GM21529 (cell line): Measurements from ENCODE around the gene NSUN4.
"Not testable (repeated sequence)": the region's sequence is repeated elsewhere in the genome, so short reads cannot be mapped to it uniquely, and the experiment has no call there.

Source experiments
- ATAC-seq: cut with Tn5 transposase; IDR thresholded peaks from one replicate; pipeline ENCODE4 v1.9.1; 2021; ENCODE audit not compliant: unreplicated experiment

NSUN4 gene

GRCh38 chr1:46364612-46365011, 24.0 kb downstream of the NSUN4 start:
- ATAC-seq = no peak

DNA sequence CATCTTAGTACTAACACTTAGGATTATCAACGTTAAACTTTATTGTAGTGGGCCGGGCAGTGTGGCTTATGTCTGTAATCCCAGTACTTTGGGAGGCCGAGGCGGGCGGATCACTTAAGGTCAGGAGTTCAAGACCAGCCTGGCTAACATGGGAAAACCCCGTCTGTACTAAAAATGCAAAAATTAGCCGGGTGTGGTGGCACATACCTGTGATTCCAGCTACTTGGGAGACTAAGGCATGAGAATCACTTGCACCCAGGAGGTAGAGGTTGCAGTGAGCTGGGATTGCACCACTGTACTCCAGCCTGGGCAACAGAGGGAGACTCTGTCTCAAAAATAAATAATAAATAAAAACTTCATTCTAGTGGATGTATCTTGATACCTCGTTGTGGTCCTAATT, 25.2 kb downstream of the NSUN4 start:
- ATAC-seq = not testable (repeated sequence)

GRCh38 chr1:46367072-46367471, 26.5 kb downstream of the NSUN4 start:
- no peak for ATAC-seq

DNA sequence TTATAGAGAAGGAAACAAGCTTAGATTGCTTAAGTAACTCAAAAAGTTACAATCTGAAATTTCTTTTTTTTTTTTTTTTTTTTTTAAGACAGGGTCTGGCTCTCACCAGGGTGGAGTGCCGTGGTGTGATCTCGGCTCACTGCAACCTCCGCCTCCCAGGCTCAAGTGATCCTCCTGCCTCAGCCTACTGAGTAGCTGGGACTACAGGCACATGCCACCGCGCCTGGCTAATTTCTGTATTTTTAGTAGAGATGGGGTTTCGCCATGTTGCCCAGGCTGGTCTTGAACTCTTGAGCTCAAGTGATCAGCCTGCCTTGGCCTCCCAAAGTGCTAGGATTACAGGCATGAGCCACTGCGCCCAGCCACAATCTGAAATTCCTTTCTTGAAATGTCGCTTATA, 27.1 kb downstream of the NSUN4 start:
- ATAC-seq = not testable (repeated sequence)

DNA sequence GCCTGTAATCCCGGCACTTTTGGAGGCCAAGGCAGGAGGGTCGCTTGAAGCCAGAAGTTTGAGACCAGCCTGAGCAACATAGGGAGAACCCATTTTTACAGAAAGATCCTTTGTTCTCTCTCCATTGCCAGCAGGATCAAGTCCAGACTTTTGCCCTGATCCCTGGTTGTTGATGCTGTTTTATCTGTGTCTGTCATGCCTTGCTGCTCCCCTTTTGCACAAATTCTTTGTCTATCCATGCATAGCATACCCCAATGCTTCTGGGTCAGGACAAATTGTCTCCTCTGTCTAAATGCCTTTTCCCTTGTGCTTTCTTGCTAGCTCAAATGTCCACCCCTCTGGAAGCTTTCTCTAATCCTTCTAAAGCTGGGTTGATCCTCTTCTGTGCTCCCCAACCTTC, 28.2 kb downstream of the NSUN4 start:
- no peak for ATAC-seq

DNA sequence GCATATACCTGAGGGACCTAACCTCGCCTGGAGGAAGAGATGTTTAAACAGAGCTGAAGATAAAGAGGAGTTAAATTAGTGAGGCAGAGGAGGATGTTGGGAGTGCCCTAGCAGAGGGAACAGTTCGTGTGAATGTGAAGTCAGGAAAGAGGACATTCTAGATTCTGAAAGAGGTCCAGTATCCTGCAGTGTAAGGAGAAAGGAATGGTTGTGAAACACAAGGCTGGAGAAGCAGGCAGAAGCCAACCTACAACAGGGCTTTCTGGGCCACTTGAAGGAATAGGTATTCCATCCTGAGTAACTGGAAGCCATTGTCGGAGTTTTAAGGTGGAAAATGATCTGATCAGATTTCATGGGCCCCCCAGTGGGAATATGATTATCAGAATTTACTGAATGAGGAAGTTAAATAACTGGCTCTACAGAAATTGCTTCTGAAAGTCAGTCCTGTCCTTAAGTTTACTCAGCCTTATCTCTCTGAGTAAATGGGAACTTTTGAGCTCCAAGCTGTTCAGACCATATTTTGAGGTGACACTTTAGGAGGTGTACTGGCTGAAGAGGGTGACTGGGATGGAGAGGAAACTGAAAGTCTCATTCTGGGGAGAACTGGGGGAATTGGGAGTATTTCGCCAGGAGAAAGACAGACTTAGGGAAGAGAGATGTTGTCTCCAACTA, 29.1 kb downstream of the NSUN4 start:
- no peak for ATAC-seq

DNA sequence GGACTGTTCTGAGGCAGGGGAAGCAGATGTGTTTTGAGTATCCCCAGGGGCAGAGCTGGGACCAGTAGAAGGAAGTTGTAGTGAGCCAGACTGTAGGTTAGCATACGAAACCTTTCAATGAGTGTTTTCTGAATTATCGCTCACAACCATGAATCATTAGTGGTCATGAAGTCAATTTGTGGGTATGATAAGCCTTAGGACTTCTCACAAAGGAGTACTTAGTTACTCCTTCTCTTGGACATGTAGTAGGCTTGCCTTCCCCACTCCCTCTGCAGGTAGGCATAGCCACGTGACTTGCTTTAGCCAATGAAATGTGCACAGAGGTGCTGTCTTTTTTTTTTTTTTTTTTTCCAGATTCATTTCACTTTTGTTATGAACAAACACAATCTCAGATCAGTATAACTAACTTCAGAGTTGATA, 29.6 kb downstream of the NSUN4 start:
- ATAC-seq = no peak

DNA sequence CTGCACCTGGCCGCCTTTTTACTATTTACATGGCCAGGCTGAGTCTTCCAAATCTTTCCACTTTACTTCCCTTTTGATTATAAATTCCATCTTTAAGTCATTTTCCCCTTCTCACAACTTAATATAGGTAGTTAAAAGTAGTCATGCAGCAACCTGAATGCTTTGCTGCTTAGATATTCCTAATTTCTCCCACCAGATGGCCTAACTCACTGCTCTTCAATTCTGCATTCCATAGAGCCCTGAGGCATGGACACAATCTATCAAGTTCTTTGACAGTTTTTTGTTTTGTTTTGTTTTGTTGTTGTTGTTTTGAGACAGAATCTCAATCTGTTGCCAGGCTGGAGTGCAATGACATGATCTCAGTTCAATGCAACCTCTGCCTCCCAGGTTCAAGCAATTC, 31.8 kb downstream of the NSUN4 start:
- no peak for ATAC-seq

DNA sequence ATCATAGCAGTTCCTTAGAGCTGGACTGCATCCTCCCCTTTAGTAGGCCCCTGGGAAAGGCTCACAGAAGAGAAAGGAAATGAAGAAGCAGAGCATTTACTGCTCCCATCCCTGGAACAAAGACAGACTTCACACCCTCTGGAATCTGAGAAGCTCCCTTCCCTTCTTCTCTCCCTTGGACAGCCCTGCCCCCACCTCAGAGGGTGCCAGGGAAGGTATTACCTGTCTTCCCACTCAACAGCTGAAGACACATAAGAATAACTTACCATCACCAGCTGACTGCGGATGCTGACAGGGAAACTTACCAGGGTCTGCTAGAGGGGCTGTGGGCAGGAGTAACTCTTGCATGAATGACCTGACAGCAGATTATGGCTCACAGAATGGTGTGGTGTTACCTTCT, 39.4 kb downstream of the NSUN4 start:
- no peak for ATAC-seq

DNA sequence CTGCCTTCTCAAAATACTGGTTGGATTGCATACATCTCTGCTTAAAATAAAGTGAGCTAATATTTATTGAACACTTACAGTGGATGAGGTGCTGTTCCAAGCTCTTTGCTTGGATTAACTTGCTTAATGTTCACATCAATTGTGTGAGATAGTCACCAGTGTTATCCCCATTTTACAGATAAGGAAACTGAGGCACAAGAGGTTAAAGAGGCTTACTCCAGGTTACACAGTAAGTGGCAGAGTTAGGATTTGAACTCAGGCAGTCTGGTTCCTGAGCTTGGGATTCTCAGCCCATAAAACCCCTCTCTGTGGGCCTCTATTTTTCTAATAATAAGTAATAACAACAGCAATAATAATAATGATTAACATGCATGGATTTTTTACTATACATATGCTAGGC, 39.9 kb downstream of the NSUN4 start:
- ATAC-seq = no peak

GRCh38 chr1:46393510-46393909, 52.9 kb downstream of the NSUN4 start:
- no peak for ATAC-seq

DNA sequence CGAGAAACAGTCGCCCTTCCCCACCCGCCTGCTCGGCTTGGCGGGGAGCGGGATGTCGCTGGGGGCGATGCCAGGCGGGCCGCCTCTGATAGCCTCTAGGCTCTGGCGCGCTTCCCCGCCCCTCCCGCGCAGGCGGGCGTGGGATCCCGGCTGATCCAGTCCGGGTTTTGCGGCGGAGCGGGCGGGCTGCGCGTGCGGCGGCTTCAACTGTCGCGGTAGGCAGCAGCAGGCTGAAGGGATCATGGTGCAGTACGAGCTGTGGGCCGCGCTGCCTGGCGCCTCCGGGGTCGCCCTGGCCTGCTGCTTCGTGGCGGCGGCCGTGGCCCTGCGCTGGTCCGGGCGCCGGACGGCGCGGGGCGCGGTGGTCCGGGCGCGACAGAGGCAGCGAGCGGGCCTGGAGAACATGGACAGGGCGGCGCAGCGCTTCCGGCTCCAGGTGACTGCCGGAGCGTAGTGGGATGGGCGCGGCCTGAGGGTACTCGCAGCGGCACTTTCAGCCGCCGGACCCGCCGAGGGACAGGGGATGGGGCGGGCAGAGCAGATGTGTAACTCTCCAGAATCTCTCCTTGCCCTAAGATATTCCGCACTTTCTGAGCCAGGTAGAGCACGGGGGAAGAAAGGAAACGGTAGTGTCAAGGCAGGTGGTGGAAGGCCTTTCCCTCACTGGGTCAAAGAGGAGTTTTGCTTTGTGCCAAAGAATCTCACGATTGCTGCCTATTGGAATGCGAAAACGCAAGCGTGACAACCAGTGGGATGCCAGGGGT, 53.7 kb downstream of the NSUN4 start, which contains the start of gene FAAH:
Gene FAAH, plus strand, starts transcription at position 210 of the 764 bp plus-strand sequence. Its CDS starts 32 bp downstream, at position 242.
- ATAC-seq = no peak

DNA sequence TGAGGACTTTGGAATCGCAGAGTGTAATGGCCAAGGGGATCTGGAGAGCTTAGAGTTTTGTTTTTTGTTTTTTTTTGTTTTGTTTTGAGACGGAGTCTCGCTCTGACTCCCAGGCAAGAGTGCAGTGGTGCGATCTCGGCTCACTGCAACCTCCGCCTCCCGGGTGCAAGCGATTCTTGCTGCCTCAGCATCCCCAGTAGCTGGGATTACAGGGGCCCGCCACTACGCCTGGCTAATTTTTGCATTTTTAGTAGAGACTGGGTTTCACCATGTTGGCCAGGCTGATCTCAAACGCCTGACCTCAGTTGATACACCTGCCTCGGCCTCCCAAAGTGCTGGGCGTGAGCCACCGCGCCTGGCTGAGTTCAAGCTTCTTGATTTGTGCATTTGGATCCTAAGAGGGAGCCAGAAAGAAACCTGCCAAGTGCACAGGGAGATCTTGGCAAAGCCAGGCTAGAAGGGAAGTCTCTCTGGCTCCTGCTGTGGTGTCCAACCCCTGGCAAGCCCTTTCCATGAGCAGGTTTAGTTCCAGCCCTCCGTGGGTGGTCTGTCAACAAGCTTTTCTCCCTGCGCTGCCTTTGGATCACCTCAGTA, 54.4 kb downstream of the NSUN4 start:
- no peak for ATAC-seq

DNA sequence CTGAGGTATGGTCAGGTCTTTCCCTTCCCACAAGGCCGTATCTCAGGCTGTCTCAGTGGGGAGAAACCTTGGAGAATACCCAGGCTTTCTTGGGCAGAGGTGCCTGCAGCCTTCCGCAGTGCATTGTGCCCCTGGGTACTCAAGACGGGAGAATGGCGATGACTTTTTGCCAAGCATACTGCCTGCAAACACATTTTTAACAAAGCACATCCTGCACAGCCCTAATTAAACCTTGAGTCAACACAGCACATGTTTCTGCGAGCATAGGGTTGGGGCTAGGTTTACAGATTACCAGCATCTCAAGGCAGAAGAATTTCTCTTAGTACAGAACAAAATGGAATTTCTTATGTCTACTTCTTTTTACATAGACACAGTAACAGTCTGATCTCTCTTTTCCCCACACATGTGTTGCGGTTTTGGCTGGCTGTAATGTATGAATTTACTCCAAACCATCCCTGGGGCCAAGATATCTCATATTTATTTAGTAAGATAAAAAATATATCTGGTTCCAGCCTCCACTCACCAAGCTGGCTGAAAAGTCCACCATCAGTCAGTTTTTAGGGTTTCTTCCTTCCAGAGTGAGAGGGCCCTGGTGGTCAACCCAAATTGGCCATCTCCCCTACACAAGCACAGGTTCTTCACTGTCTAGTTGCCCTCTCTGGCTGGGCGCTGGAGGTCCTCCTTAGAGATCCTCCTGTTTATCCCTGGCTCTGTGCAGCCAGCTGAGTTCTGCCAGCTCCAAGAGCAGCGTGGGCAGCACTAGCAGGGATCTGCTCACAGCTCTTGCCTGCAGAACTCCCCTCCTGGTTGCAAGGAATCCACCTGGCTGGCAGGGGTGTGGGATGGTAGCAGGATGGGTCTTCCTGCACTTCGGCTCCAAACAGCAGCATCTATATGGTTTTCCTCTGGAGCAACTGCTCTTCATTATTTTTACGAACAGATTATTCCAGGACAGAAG, 56.1 kb downstream of the NSUN4 start:
- ATAC-seq = no peak

- no peak for ATAC-seq
Observed at GRCh38 chr1:46399307-46399706, 58.7 kb downstream of the NSUN4 start.

- ATAC-seq = no peak
Observed at GRCh38 chr1:46400421-46400820, 59.8 kb downstream of the NSUN4 start.

GRCh38 chr1:46401154-46401913, 60.7 kb downstream of the NSUN4 start:
- ATAC-seq = no peak

- ATAC-seq = no peak
Observed at GRCh38 chr1:46401964-46402626, 61.5 kb downstream of the NSUN4 start.

GRCh38 chr1:46403916-46404315, 63.3 kb downstream of the NSUN4 start:
- ATAC-seq = no peak
